H7 (cell line): ENCODE measurements around the gene IFNGR1. TPM values are rescaled to one million over a fixed set of nuclear protein-coding genes. Genes with fewer than 3 reads are reported as not detected.
A peak's percentile ranks its signal among the peaks of the same experiment; 100 is the strongest.
"Not testable (repeated sequence)": the region's sequence is repeated elsewhere in the genome, so short reads cannot be mapped to it uniquely, and the experiment has no call there.

ENCODE experiments used
- DNase-seq: peaks from one replicate; pipeline ENCODE4 v3.0.0; 2012
- H3K27me3 ChIP-seq: 2 replicates; pipeline ENCODE4 v1.6.0; 2011; ENCODE audit warnings: mild to moderate bottlenecking, low read length; ENCODE audit not compliant: control insufficient read depth, insufficient read depth
- H3K36me3 ChIP-seq: replicated peaks from 2 replicates; pipeline ENCODE4 v1.5.1; 2011; ENCODE audit warnings: low read length; ENCODE audit not compliant: control insufficient read depth, insufficient read depth
- H3K4me3 ChIP-seq: 2 replicates; pipeline ENCODE4 v1.5.1; 2011; ENCODE audit warnings: low read depth, mild to moderate bottlenecking, control low read depth, low read length, moderate library complexity; ENCODE audit not compliant: insufficient read depth
- total RNA-seq: library from RNA; depleted of rRNA; stranded (reverse); fragments of >200 nt; shearing (Covaris generic); gene quantifications from 2 replicates; pipeline ENCODE4 v1.2.3, GENCODE V29; 2014; rRNA removed

IFNGR1 gene
- total RNA-seq = 21.8 and 24.7 TPM in 2 replicates

DNA sequence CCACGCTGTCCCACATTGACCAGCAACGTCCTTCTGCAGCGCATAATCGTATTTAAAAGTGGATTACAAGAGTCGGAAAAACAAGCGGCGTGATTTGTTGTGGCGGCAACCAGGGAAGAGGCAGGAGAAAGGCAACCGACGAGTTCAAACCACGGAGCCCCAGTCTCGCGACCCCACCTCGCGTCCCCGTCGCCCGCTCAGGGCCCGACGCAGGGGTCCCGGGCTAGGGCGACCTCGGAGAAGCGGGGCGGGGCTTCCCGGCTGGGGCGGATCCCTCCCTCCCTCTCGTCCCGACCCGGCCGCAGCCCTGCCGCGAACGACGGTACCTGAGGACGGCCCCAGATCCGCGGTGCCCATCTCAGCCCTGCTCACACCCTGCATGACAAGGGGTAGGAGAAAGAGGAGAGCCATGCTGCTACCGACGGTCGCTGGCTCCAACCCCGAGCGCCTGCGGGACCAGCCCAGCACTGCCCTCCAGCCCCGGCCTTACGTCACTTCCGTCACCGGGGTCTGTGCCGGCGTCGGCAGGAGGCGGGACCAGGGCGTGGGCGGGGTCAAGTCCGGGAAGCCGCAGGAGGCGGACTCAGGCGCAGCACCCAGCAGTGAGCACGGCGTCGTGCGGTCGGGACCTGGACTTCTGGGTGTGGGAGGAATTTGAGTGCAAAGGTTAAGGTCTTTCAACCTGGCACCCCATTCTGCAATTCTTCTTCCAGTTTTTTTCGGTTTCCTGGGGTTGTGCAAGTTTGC, at the start of gene IFNGR1:
TSS of gene IFNGR1 (minus strand) at position 469 of the 747 bp plus-strand sequence. CDS start at position 411, 58 bp downstream.
- Histone ChIP-seq H3K36me3 (no peaks in the 10 kb centered on the region), H3K4me3 (peak within 1 kb of the TSS; percentile 87), H3K27me3 (no peaks in the 10 kb centered on the region)
- DNase-seq = peak; percentile 91

DNA sequence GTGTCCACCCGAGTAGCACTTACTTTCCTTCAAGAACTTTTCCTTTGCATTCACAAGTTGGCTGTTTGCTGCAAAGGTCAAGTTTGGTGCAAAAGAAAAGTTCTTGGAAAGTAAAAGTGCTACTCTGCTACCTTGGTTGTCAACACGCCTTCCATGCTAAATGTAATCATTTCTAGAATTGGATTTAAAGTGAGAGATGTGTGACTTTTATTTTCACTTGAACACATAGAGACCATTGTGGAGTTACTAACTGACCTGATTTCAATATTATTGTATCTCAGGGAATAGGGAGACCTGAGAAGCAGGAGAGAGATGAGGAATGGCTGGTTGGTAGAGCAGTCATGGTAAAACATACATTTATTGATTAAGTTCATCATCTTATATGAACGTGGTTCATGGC, 49.7 kb upstream of the IFNGR1 start:
- no peak for DNase-seq
- H3K4me3 ChIP-seq = no peak overlapping the region

GRCh38 chr6:137266309-137266586, 47.1 kb upstream of the IFNGR1 start:
- no peaks in the 10 kb centered on the region for H3K27me3 ChIP-seq
- no peaks in the 10 kb centered on the region for H3K36me3 ChIP-seq
- DNase-seq = no peak
- no peak overlapping the region for H3K4me3 ChIP-seq

More for the DNA sequence above, 49.7 kb upstream of the IFNGR1 start:
- Histone ChIP-seq H3K27me3 (no peaks in the 10 kb centered on the region), H3K36me3 (no peaks in the 10 kb centered on the region)

DNA sequence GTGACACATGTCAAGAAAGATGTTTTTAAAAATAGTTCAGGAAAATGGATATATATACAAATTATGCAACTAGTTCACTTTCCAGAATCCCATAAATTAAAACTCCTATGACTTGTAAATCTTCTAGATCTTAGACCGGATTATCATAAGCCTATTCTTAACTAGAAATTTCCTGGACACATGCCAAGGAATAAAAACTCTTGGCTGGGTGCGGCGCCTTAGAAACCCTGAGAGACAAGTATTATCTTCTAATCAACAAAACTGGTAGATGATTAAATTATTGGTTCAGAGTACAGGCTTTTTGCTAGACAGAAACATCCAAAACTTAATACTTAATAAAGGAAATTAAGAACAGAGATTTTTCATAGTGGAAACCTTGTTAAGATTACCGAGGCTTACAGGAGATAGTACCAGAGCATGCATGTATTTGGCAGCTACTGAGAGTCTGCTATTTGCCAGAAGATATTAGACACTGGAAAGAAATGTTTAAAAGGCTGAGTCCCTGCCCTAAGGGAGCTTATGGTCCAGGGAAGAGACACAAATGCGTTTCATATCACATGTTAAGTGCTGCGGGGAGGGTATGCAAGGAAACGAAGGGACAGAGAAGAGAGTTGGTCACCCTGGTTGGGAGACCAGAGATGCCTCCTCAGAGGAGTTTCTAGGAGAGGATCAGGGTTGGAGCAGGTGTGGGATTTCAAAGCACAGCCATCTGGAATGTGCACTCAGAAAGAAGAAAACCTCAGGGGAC, 46.5 kb upstream of the IFNGR1 start:
- H3K27me3 ChIP-seq = no peaks in the 10 kb centered on the region
- DNase-seq = no peak
- no peaks in the 10 kb centered on the region for H3K36me3 ChIP-seq
- H3K4me3 ChIP-seq = no peak overlapping the region

DNA sequence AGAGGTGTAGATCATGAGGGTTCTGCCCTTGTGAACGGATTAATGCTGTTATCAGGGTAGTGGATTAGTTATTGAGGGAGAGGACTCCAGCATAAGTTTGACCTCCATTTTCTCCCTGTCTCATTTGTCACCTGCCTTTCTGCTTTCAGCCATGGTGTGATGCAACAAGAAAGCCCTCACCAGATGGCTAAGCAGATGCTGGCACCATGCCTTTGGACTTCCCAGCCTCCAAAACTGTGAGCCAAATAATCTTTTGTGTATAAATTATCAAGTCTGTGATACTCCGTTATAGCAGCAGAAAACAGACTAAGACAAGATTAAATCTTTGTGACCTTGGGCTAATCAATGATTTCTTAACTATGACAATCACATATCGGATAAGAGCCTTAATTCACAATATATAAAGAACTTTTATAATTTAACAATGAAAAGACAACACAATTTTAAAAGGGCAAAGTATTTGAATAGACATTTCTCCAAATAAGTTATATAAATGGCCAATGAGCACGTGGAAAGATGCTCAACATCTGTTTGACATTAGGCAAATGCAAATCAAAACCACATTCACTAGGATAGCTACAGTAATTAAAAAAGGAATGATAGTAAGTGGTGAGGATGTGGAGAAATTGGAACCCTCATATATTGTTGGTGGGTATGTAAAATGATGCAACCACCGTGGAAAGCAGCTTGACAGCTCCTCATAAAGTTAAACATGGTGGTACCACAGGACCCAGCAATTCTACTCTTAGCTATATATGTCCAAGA, 45.3 kb upstream of the IFNGR1 start:
- Histone ChIP-seq H3K27me3 (no peaks in the 10 kb centered on the region), H3K4me3 (no peak overlapping the region), H3K36me3 (no peaks in the 10 kb centered on the region)
- DNase-seq = no peak

DNA sequence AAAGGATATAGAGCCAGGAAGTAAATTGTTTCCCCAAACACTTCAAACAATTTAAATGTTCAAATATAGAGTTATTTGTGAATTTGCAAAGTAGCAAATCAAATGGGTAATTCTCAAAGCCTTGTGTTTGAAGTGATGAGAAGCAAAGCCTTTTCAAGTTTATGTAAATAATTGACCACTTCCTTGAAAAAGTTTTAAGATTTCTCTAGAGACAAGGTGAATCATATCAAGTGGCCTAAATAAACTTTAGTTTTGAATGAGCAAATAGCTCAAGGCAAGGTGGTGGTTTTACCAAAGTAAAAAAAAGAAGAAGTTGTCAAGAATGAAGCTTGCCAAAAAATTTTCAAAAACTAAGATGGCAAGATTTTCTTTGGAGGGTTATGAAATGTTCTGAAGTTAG, 42.6 kb upstream of the IFNGR1 start:
- Histone ChIP-seq H3K4me3 (no peak overlapping the region), H3K27me3 (no peaks in the 10 kb centered on the region), H3K36me3 (no peaks in the 10 kb centered on the region)
- DNase-seq = no peak

DNA sequence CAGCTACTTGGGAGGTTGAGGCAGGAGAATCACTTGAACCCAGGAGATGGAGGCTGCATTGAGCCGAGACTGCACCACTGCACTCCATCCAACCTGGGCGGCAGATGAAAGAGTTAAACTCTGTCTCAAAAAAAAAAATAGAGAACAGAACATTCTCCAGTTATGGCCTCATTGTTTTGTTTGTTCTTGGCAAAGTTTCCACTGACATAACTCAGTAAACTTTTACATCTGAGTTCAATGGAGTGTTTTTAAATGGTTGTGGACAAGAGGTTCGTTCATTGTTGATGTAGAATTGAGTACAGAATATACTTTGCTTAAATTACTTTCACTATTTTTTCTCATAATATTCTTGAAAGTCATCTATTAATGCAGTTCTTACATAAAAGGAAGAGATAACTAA, 42.2 kb upstream of the IFNGR1 start:
- DNase-seq = no peak
- Histone ChIP-seq H3K36me3 (no peaks in the 10 kb centered on the region), H3K4me3 (no peak overlapping the region), H3K27me3 (no peaks in the 10 kb centered on the region)

- no peak overlapping the region for H3K4me3 ChIP-seq
- DNase-seq = no peak
- no peaks in the 10 kb centered on the region for H3K27me3 ChIP-seq
- H3K36me3 ChIP-seq = no peaks in the 10 kb centered on the region
Measured at GRCh38 chr6:137260217-137260616, 41.0 kb upstream of the IFNGR1 start.

DNA sequence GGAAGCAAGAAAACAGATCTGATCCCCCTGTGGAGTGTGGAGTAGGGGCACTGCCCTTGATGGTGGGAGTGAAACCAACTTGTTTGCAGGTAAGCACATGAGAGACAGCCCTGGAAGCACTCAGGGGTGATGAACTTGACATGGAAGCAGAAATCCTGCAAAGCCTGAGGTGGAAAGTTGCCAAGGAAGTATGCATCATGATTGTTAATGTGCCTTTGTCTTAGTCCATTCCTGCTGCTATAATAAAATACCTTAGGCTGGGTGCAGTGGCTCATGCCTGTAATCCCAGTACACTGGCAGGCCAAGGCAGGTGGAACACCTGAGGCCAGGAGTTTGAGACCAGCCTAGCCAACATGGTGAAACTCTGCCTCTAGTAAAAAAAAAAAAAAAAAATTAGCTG, 40.2 kb upstream of the IFNGR1 start:
- no peak for DNase-seq
- Histone ChIP-seq H3K4me3 (no peak overlapping the region), H3K27me3 (no peaks in the 10 kb centered on the region), H3K36me3 (no peaks in the 10 kb centered on the region)

GRCh38 chr6:137258170-137258569, 39.0 kb upstream of the IFNGR1 start:
- Histone ChIP-seq H3K4me3 (no peak overlapping the region), H3K36me3 (no peaks in the 10 kb centered on the region), H3K27me3 (no peaks in the 10 kb centered on the region)
- no peak for DNase-seq

DNA sequence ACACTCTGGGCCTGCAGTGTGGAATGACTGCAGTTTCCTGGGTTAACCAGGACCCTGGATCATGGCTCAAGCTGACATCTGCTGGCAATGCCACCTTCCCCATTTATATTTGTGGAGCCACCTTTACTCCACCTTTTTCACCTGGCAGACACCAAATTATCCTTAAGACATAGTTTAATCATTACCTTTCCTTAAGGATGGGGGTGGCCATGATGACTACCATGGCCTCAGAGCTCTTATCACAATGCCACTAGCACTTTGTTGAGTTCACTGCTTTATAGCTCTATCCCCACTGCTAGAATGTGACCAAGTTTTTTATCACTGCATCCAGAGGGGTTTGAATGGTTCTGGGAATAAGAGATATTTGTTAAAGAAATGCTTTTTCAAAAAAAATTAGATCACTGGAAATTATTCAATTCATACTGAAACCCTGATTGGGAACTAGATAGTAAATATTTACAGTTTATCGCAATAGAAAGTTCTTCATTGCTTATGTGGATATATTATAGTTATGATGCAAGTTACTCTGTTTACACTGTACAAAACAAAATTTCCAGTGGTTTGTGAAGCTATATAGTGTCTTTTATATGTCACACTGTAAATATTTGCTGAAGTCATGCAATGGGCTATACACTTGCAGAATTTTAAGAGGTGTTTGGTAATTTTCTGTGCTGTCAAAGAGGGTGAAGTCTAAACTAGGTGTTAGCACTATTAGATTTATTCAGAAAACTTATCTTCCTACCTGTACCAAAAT, 37.3 kb upstream of the IFNGR1 start:
- no peaks in the 10 kb centered on the region for H3K27me3 ChIP-seq
- no peak for DNase-seq
- no peaks in the 10 kb centered on the region for H3K36me3 ChIP-seq

DNA sequence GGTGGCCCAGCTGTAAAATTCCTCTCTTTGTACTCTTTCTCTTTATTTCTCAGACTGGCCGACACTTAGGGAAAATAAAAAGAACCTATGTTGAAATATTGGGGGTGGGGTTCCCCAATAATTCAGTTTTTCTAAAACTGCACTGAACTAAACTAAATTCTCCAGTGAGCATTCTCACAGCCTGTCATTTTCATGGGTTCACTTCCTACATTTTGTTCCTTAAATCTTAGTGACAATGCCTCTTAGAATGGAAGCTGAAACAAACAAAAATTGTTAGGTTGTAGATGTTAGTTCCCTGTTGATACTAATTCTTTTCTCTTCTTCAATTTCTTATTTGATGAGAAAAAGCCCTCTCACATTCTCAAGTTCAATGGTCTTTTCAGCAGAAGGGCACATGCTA, 35.8 kb upstream of the IFNGR1 start:
- no peak overlapping the region for H3K4me3 ChIP-seq
- DNase-seq = no peak
- H3K27me3 ChIP-seq = no peaks in the 10 kb centered on the region
- H3K36me3 ChIP-seq = no peaks in the 10 kb centered on the region

More for the DNA sequence above, 37.3 kb upstream of the IFNGR1 start:
- no peak overlapping the region for H3K4me3 ChIP-seq

- DNase-seq, H3K27me3 ChIP-seq, H3K4me3 ChIP-seq, H3K36me3 ChIP-seq: not testable (repeated sequence)
Measured at GRCh38 chr6:137254430-137254829, 35.2 kb upstream of the IFNGR1 start.

DNA sequence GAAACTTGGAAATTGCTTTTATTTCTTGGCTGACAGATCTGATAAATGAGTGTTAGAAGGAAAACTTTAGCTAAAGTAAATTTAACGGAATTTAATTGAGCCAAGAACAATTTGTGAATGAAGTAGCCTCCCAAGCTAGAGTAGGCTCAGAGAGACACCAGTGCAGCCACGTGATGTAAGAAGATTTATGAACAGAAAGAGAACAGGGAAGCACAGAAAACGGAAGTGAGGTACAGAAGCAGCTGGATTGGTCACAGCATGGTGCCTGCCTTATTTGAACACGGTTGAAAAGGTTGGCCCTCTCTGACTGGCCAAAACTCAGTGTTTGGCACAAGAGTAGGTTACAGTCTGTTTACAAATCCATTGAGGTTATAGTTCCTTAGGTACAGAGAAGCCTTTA, 29.5 kb upstream of the IFNGR1 start:
- no peak for DNase-seq
- Histone ChIP-seq H3K4me3 (no peak overlapping the region), H3K27me3 (no peaks in the 10 kb centered on the region), H3K36me3 (no peaks in the 10 kb centered on the region)
